Natural killer cell treated with Interleukin-12 subunit alpha and Interleukin-12 subunit beta and Interleukin-15 and Interleukin-18, amount 100 ng/mL, for 72 hours (primary cell): ENCODE measurements around the gene EMC10. TPM values are rescaled to one million over a fixed set of nuclear protein-coding genes. Genes with fewer than 3 reads are reported as not detected.

Source experiments
- ATAC-seq, 2 donors: fragments of 150-1000 bp; cut with Tn5 transposase in 1 of 2; sonication (Bioruptor Pico), chemical (Tn5 transposase) in 1 of 2; 2 replicates each; pipeline ENCODE4 v1.10.0; 2021
- DNase-seq: peaks from one replicate; pipeline ENCODE4 v3.0.0; 2022; ENCODE audit warnings: low spot score
- H3K27ac Mint-ChIP-seq, 2 donors: 1 replicate in 1 of 2; 2 replicates in 1 of 2; pipeline ENCODE4 v1.8.0; 2022; ENCODE audit warnings: mixed read lengths in 2 of 2, mild to moderate bottlenecking in 1 of 2, moderate library complexity in 1 of 2
- H3K27me3 Mint-ChIP-seq, 2 donors: 1 replicate in 1 of 2; 2 replicates in 1 of 2; pipeline ENCODE4 v1.8.0; 2022; ENCODE audit warnings: mixed read lengths in 2 of 2
- H3K36me3 Mint-ChIP-seq: one replicate; pipeline ENCODE4 v1.8.0; 2022; ENCODE audit warnings: mixed read lengths
- H3K4me1 Mint-ChIP-seq, 2 donors: 1 replicate in 1 of 2; 2 replicates in 1 of 2; pipeline ENCODE4 v1.8.0; 2022; ENCODE audit warnings: low read depth in 2 of 2, mixed read lengths in 2 of 2, mild to moderate bottlenecking in 1 of 2
- H3K4me3 Mint-ChIP-seq: one replicate; pipeline ENCODE4 v1.8.0; 2022; ENCODE audit warnings: mixed read lengths
- H3K9me3 Mint-ChIP-seq: 2 replicates; pipeline ENCODE4 v1.8.0; 2022; ENCODE audit warnings: mixed read lengths
- total RNA-seq, 2 donors: library from RNA; stranded (reverse); gene quantifications; one replicate each; pipeline ENCODE4 v1.2.3, GENCODE V29; 2022

The EMC10 gene
- total RNA-seq, 2 donors from 2014 or later, result 84.1 to 106 TPM

DNA sequence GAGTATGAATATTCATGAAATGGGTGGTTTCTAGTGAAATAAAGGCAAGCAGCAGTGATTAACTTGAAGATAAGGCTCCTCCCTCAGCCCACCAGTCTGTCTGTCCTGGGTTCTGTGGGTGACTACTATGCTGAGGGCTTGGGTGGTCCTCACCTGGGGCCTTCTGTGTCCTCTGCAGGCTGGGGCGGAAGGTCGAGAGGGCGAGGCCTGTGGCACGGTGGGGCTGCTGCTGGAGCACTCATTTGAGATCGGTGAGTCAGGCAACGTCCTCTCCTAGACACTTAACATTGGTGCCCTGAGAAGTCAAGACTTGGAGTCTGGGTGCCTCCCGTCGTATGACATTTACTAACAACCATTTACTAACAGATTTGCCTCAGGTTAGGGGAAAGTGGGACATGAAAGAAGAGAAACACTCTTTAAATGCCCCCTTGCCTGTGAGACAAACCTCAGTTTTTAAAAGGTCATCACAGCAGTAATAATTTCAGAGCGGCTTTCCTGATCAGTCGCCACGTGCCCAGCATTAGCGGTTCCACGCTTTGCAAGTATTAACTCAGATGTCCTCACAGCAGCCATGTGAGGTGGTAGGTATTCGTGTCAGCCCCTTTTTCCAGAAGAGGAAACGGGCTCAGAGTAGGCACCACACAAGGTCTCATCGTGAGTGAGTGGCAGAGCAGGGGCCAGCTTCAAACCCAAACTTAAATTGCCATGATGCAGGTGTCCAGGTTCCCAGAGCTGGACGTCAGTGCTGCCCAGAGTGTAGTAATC is 1.6 kb downstream of the EMC10 start:
- no peak for ATAC-seq
- Mint-ChIP-seq H3K4me1 (peaks cover 10 to 25% of the 10 kb centered on the region in 2 donors), H3K4me3 (peak overlapping the region; percentile 94), H3K9me3 (no peaks in the 10 kb centered on the region), H3K27ac (peak overlapping the region; percentile 80 to 89), H3K27me3 (no peaks in the 10 kb centered on the region), H3K36me3 (peaks cover 7% of the 10 kb centered on the region)
- no peak for DNase-seq

DNA sequence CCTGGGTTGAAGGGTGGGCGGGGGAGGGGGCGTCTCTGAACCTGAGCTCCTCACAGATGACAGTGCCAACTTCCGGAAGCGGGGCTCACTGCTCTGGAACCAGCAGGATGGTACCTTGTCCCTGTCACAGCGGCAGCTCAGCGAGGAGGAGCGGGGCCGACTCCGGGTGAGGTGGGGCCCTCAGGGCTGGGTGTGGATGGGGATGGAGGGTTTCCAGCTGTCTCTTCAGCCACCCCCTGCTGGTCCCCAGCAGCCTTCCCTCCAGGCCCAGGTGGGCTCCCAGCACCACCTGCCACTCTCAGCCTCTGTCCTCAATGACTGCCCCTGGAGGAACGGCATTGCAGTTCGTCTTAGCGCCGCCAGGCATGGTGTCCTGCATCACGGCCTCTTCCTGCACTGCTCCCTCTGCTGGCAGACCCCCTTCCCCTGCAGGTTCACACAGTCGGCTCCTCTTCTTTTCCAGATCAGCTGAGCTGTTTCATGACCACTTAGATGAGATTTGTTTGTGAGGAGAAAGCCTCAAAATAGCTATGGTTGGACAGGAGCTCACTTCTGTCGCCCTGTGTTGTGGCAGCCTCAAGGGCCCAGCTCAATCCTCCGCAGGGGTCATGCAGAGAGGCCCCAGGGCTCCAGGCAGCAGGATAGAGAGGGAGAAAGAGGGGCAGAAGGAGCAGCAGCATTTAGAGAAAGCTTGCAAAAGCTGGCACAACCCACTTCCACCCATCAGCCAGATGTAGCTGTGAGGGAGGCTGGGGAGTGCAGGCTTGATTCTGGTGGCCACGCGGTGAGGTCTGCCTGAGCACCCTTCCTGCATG is 2.8 kb downstream of the EMC10 start:
- Mint-ChIP-seq H3K36me3 (peaks cover 10% of the 10 kb centered on the region), H3K9me3 (no peaks in the 10 kb centered on the region), H3K4me3 (no peak overlapping the region), H3K27ac (no peak overlapping the region), H3K27me3 (no peaks in the 10 kb centered on the region), H3K4me1 (peaks cover 10 to 25% of the 10 kb centered on the region in 2 donors)
- ATAC-seq (no peak), DNase-seq (no peak)

DNA sequence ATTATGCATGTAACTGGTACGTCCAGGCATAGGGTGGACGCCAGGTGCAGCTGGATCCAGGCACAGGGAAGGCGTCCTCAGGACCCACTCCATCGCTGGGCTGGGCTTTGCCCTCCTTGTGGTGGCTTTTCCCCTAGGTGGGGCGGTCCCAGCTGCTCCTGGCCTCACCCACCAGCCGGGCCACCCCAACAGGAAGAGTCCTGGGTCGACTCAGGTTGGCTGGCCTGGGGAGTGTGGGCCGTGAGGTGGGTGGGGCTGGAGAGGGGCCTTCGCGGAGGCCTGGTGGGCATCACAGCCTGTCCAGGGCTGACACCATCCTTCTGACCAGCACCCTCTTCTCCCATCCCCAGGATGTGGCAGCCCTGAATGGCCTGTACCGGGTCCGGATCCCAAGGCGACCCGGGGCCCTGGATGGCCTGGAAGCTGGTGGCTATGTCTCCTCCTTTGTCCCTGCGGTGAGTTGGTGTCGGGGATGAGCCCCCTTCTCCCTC is 3.5 kb downstream of the EMC10 start:
- Mint-ChIP-seq H3K4me3 (no peak overlapping the region), H3K27me3 (no peaks in the 10 kb centered on the region), H3K4me1 (peaks cover 10 to 25% of the 10 kb centered on the region in 2 donors), H3K27ac (no peak overlapping the region), H3K36me3 (peaks cover 10% of the 10 kb centered on the region), H3K9me3 (no peaks in the 10 kb centered on the region)
- ATAC-seq (no peak), DNase-seq (no peak)

DNA sequence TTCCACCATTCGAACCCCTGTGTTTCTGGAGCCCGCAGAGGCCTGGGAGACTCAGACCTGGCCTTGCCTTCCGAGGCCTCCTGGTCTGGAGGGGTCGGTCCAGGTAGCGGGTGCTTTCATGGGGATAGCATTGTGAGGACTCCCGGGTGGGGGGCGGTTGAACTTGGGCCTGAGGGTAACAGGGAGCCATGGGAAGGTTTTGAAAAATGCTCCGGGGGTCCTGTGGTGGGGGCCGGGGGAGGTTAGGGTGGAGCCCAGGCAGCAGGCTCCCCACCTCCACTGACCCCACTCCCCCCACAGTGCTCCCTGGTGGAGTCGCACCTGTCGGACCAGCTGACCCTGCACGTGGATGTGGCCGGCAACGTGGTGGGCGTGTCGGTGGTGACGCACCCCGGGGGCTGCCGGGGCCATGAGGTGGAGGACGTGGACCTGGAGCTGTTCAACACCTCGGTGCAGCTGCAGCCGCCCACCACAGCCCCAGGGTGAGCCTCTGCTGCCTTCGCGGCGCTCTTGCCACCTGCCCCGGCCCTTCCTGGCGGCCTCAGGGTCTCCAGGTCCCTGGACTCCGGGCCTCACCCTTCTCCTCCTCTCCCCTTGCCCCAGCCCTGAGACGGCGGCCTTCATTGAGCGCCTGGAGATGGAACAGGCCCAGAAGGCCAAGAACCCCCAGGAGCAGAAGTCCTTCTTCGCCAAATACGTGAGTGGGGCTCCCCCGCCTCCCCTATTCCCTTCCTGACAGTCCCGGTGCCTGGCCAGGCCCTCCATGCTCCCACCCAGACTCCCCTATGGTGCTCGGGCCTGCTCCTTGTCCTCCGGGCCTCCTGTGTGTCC is 4.2 kb downstream of the EMC10 start:
- Mint-ChIP-seq H3K27me3 (no peaks in the 10 kb centered on the region), H3K4me1 (peaks cover 10 to 20% of the 10 kb centered on the region in 2 donors), H3K4me3 (no peak overlapping the region), H3K36me3 (peaks cover 10% of the 10 kb centered on the region), H3K9me3 (no peaks in the 10 kb centered on the region), H3K27ac (no peak overlapping the region)
- ATAC-seq (no peak), DNase-seq (no peak)

DNA sequence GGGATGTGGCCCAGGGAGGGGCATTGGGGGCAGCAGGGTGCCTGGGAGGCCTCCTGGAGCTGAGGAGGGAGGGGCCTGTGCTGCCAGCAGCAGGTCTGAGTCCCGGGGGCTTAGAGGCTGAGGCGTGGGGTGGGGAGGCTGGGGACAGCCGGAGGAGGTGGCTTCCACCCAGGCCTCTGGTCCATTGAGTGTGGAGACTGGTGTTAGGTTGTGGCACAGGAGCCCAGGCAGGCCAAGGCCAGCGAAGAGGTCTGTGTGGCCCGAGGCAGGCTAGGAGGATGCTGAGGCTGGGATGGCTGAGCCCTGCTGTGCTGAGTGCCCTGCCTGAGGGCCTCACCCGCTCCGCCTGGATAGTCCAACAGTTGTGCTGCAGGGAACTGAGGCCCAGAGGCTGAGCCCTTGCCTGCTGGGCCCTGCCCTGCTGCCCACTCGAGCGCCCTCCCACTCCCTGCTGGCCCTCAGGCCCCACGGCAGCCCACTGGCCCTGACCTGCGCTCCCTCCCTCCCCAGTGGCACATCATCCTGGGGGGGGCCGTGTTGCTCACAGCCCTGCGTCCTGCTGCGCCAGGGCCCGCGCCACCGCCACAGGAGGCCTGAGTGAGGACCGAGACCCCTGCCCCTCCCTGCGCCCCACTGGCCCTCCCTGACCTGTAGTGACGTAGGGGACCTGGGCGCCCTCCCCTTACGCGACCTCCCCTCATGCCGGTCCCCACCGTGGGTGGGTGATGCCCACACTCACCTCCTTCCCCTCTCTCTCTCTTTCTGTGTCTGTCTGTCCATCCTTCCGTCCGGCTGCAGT is 5.2 kb downstream of the EMC10 start:
- H3K27me3 Mint-ChIP-seq, result no peaks in the 10 kb centered on the region
- H3K9me3 Mint-ChIP-seq, result no peaks in the 10 kb centered on the region
- H3K27ac Mint-ChIP-seq, result no peak overlapping the region
- H3K4me1 Mint-ChIP-seq, result peaks cover 10 to 14% of the 10 kb centered on the region in 2 donors
- no peak overlapping the region for H3K4me3 Mint-ChIP-seq
- ATAC-seq, result peak in 1 of 2 donors; percentile 7
- no peak for DNase-seq
- peaks cover 10% of the 10 kb centered on the region for H3K36me3 Mint-ChIP-seq

DNA sequence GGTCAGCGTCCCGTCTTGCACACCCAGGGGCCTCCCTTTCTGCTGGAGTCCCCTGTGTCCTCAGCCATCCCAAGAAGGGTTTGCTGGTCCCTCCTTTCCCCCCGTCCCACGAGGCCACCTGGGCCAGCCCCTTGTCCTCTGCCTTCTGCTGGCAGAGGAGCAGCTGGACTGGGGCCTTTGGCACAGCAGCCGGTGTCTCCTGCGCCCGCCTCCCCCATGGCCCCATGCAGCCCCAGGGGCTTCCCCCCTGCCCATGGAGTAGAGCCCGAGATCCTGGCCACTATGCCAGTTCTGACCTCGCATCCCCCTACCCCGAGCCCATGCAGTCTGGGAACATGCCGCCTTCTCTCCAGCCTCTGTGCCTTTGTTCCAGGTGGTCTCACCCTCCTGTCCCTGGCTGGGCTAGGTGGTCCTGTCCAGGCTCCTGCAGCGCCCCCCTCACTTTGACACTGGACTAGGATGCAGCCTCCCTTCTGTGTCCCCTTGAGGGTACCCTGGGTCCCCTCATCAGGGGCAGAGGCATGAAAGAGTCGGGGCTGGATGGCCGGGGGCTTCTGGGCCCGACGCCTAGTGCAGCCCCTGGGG is 6.1 kb downstream of the EMC10 start:
- DNase-seq (no peak), ATAC-seq (peak in 1 of 2 donors; percentile 25)
- peaks cover 7% of the 10 kb centered on the region for H3K36me3 Mint-ChIP-seq
- no peaks in the 10 kb centered on the region for H3K9me3 Mint-ChIP-seq
- peaks cover 6 to 8% of the 10 kb centered on the region in 2 donors for H3K4me1 Mint-ChIP-seq
- no peak overlapping the region for H3K27ac Mint-ChIP-seq
- no peaks in the 10 kb centered on the region for H3K27me3 Mint-ChIP-seq
- H3K4me3 Mint-ChIP-seq, result no peak overlapping the region

DNA sequence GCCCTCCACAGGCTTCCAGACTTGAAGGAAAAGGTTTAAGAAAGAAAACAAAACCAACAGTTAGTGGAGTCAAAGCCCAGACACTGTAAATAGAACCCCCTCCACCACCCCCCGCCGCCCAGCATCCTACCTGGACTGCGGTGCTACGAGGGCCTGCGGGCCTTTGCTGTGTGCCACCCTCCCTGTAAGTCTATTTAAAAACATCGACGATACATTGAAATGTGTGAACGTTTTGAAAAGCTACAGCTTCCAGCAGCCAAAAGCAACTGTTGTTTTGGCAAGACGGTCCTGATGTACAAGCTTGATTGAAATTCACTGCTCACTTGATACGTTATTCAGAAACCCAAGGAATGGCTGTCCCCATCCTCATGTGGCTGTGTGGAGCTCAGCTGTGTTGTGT is 6.6 kb downstream of the EMC10 start:
- Mint-ChIP-seq H3K36me3 (peaks cover 4% of the 10 kb centered on the region), H3K27ac (no peak overlapping the region)
- ATAC-seq, result no peak

DNA sequence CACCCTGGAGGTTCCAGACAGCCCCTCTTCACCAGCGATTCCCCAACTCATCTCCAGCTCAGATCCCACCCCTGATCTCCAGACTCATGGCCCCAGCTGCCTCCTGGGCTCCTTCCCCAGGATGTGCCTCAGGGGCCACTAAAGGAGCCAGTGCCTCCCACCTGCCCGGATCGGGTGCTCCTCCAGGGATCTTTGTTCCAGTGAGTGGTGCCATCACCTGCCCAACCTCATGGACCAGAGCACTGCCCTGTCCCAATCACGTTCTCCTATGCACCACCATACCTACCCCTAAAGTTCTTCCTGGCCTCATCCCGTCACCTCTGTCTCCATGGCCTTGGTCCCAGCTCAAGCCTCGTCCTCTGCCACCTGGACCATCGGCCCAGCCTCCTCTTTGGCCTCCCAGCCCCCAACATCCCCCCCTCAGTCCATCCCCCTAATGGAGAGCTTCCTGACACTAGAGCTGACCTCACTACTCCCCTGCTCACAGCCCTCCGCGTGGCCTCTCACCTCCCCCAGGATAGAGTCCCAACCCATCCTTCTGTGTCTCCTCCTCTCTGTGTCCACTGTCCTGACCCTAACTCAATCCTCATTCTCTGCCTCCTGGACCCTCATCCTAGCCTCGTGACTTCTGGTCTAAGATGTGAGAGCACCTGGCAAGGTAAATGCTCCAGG is 9.1 kb downstream of the EMC10 start:
- Mint-ChIP-seq H3K4me1 (peaks cover 6 to 18% of the 10 kb centered on the region in 2 donors), H3K9me3 (no peaks in the 10 kb centered on the region), H3K4me3 (no peak overlapping the region), H3K27ac (no peak overlapping the region), H3K27me3 (no peaks in the 10 kb centered on the region), H3K36me3 (peaks cover 4% of the 10 kb centered on the region)
- DNase-seq, result no peak
- ATAC-seq, result no peak

More for the DNA sequence above, 6.6 kb downstream of the EMC10 start:
- no peak for DNase-seq
- peaks cover under 1 to 7% of the 10 kb centered on the region in 2 donors for H3K4me1 Mint-ChIP-seq
- H3K9me3 Mint-ChIP-seq, result no peaks in the 10 kb centered on the region
- H3K27me3 Mint-ChIP-seq, result no peaks in the 10 kb centered on the region
- H3K4me3 Mint-ChIP-seq, result no peak overlapping the region

DNA sequence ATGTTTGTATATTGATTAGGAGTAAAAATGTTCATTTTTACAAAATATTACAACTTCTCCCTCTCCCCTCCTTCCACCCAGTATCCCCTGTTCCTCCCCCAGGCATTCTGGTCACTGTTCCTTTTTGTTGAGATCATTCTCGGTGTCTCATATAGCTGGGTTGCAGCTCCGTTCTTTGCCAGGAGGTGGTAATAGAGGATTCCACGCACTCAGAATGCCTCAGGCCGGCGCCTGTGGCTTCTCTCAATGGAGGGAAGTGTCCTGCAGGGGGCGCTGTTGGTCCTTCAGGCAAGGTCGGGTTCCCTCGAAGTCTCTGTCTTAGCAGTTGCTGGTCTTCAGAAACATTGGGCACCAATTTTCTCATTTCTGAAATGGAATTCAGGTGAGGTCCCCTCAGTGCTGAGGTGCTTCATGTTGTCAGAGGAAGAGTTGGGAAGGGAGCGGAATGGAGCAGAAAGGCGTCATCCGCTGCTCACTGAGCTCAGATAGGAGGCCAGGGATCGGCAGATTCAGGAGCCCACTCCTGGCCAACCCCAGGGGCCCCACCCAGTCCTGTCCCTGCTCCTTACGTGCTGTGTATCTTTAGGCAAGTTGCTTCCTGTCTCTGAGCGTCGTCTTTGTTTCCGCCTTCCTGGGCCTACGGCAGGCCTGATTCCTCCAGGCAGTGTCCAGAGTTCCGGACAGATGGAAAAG is 10.7 kb downstream of the EMC10 start:
- Mint-ChIP-seq H3K27me3 (peaks cover 0 to 5% of the 10 kb centered on the region in 2 donors), H3K4me3 (no peak overlapping the region), H3K4me1 (peaks cover 13 to 23% of the 10 kb centered on the region in 2 donors), H3K27ac (no peak overlapping the region), H3K9me3 (no peaks in the 10 kb centered on the region), H3K36me3 (peaks cover 4% of the 10 kb centered on the region)
- DNase-seq (no peak), ATAC-seq (no peak)

DNA sequence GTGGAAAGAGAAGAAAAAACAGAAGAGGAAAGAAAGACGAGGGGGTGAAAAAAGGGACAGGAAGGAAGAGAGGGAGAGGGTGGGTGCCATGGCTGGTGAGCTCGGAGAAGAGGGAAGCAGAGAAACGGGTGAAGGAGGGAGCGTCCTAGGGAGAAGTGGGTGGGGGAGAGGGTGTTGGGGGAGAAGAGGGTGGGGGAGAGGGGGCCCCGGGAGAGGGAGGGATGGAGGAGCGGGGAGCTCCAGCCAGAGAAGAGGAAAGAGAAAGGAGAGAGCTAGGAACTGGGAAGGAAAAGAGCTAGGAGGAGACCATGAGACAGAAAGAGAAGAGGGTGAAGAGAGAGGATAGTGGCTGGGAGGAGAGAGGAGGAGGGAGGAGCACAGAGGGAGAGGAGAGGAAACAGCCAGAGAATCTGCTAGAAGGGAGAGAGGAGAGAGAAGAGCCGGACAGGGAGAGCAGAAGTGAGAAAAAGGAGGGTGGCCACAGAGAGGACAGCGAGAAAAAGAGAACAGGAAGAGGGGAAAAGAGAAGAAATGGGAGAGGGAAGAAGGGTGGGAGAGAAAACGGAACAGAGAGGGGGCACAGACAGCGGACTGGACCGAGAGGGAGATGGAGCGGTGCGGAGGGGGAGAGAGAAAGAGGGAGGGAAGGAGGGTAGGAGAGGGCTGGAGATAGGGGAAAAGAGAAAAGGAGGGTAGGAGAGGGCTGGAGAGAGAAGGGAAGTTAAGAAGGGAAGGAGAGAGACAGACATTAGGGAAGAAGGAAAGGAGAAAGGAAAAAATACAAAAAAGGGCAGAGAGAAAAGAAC is 12.3 kb downstream of the EMC10 start:
- H3K4me3 Mint-ChIP-seq, result no peak overlapping the region
- H3K27ac Mint-ChIP-seq, result peak overlapping the region in 1 of 2 donors; percentile 56
- no peak for DNase-seq
- ATAC-seq, result no peak
- H3K4me1 Mint-ChIP-seq, result peaks cover 19 to 28% of the 10 kb centered on the region in 2 donors
- no peaks in the 10 kb centered on the region for H3K9me3 Mint-ChIP-seq
- no peaks in the 10 kb centered on the region for H3K36me3 Mint-ChIP-seq
- peaks cover 0 to 5% of the 10 kb centered on the region in 2 donors for H3K27me3 Mint-ChIP-seq

DNA sequence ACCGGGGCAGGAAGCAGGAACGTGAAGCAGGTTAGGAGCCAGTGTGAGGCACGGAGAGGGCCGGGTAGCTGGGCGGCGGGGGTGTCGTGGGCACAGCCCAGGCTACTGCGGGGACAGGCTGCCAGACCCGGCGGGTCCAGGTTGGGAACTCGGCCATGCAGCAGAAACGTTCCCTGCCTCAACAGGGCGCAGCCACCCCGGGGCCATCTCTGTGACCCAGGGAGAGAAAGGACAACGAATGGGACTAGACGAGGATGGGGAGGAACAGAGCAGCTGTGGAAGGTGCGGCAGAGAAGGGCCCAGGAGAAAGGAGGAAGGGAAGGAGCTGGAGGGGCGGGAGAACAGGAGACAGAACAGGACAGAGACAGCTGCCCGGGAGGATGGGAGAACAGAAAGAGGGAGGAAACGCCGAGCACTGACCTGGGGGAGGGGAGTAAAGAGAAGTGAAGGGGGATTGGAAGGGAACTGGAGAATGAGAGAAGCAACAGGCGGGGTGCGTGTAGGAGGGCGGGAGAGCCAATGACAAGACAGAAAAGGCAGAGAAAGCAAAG is 13.2 kb downstream of the EMC10 start:
- H3K9me3 Mint-ChIP-seq, result no peaks in the 10 kb centered on the region
- H3K4me1 Mint-ChIP-seq, result peaks cover 19 to 28% of the 10 kb centered on the region in 2 donors
- no peaks in the 10 kb centered on the region for H3K36me3 Mint-ChIP-seq
- peak in 1 of 2 donors; percentile 37 for ATAC-seq
- H3K4me3 Mint-ChIP-seq, result no peak overlapping the region
- H3K27ac Mint-ChIP-seq, result no peak overlapping the region
- no peak for DNase-seq
- peaks cover 0 to 5% of the 10 kb centered on the region in 2 donors for H3K27me3 Mint-ChIP-seq
